ENCODE measurements around the gene LRFN5. TPM values are rescaled to one million over a fixed set of nuclear protein-coding genes. Genes with fewer than 3 reads are reported as not detected.
"Not testable (repeated sequence)": the region's sequence is repeated elsewhere in the genome, so short reads cannot be mapped to it uniquely, and the experiment has no call there.

The LRFN5 gene
- total and polyA plus RNA-seq, 5 donors from 2014 or later, result not detected

DNA sequence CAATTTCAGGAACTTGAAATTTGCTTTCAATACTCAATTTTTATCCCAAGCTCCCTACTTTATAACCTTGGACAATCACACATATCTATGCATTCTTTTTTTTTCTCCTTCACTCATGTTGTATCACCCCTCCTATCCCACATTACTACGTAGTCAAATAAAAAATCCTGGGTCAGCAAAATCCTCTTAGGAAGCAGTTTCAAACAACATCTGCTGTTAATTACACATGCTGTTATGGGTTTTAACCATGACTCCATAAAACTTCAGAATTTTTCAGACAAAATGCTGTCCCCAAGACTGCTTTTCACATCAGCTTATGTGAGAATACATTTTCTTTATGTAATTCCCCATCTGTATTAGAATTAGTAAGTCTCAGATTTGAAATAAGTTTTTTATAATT, 61.7 kb downstream of the LRFN5 start:
- Histone ChIP-seq H3K9me3 (ENCODE audit: control insufficient read depth in 2 of 2, low read length in 2 of 2) (no peaks in the 10 kb centered on the region), H3K4me3 (ENCODE audit: low read depth, low read length) (no peak overlapping the region), H3K27me3 (ENCODE audit: control insufficient read depth, insufficient read depth, low read length) (no peaks in the 10 kb centered on the region), H3K27ac (ENCODE audit: insufficient read depth, low read length, poor library complexity, severe bottlenecking) (no peak overlapping the region), H3K4me1 (ENCODE audit: control insufficient read depth, insufficient read depth, low read length, poor library complexity, severe bottlenecking) (no peaks in the 10 kb centered on the region), H3K36me3 (ENCODE audit: control insufficient read depth, insufficient read depth, low read length) (no peaks in the 10 kb centered on the region)
- no peak for ATAC-seq (ENCODE audit: low read depth in 2 of 2)
- no peak for DNase-seq
- Mint-ChIP-seq H3K27me3 (no peaks in the 10 kb centered on the region), H3K9me3 (peaks cover 0 to 2% (median 0%) of the 10 kb centered on the region in 7 donors), H3K36me3 (no peaks in the 10 kb centered on the region), H3K27ac (no peak overlapping the region), H3K4me3 (no peak overlapping the region), H3K4me1 (no peaks in the 10 kb centered on the region)

GRCh38 chr14:41673601-41674000, 66.9 kb downstream of the LRFN5 start:
- not testable (repeated sequence) for H3K4me3 ChIP-seq (ENCODE audit: low read depth, low read length); H3K9me3 Mint-ChIP-seq; H3K4me3 Mint-ChIP-seq; H3K4me1 Mint-ChIP-seq; H3K9me3 ChIP-seq (ENCODE audit: control insufficient read depth in 2 of 2, low read length in 2 of 2); H3K36me3 Mint-ChIP-seq; ATAC-seq (ENCODE audit: low read depth in 2 of 2); H3K27me3 Mint-ChIP-seq; DNase-seq; H3K4me1 ChIP-seq (ENCODE audit: control insufficient read depth, insufficient read depth, low read length, poor library complexity, severe bottlenecking); H3K27ac Mint-ChIP-seq; H3K36me3 ChIP-seq (ENCODE audit: control insufficient read depth, insufficient read depth, low read length); H3K27me3 ChIP-seq (ENCODE audit: control insufficient read depth, insufficient read depth, low read length); H3K27ac ChIP-seq (ENCODE audit: insufficient read depth, low read length, poor library complexity, severe bottlenecking)

DNA sequence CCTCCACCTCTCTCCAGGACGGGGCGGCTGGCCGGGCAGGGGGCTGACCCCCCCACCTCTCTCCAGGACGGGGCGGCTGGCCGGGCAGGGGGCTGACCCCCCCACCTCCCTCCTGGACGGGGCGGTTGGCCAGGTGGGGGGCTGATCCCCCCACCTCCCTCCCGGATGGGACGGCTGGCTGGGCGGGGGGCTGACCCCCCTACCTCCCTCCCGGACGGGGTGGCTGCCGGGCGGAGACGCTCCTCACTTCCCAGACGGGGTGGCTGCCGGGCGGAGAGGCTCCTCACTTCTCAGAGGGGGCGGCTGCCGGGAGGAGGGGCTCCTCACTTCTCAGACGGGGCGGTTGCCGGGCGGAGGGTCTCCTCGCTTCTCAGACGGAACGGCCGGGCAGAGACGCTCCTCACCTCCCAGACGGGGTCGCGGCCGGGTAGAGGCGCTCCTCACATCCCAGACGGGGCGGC, 67.9 kb downstream of the LRFN5 start:
- not testable (repeated sequence) for H3K4me3 Mint-ChIP-seq; H3K9me3 Mint-ChIP-seq; H3K4me1 ChIP-seq (ENCODE audit: control insufficient read depth, insufficient read depth, low read length, poor library complexity, severe bottlenecking); H3K4me3 ChIP-seq (ENCODE audit: low read depth, low read length); H3K36me3 Mint-ChIP-seq; H3K27ac ChIP-seq (ENCODE audit: insufficient read depth, low read length, poor library complexity, severe bottlenecking); H3K27me3 Mint-ChIP-seq; DNase-seq; H3K9me3 ChIP-seq (ENCODE audit: control insufficient read depth in 2 of 2, low read length in 2 of 2); H3K27me3 ChIP-seq (ENCODE audit: control insufficient read depth, insufficient read depth, low read length); H3K4me1 Mint-ChIP-seq; H3K27ac Mint-ChIP-seq; ATAC-seq (ENCODE audit: low read depth in 2 of 2); H3K36me3 ChIP-seq (ENCODE audit: control insufficient read depth, insufficient read depth, low read length)

DNA sequence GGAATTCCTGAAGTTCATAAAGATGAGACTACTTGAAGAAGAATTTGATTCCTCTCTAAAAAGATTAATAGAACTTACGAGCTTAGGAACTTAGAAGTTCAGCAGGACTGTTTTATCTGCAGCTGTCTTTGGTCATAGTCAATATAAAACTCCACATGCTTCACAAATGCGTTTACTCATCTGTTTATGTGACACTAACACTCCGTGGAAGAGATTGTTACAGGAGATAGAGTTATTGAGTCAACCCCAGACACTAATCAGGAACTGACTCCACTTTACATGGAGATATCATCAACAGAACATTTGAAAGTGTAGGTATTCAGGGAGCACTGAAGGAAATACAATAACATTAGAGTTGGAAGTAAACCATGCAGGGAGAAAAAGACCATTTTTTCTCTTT, 92.8 kb downstream of the LRFN5 start:
- DNase-seq, result no peak
- H3K4me3 ChIP-seq (ENCODE audit: low read depth, low read length), result no peak overlapping the region
- H3K27me3 Mint-ChIP-seq, result no peaks in the 10 kb centered on the region
- no peaks in the 10 kb centered on the region for H3K4me1 ChIP-seq (ENCODE audit: control insufficient read depth, insufficient read depth, low read length, poor library complexity, severe bottlenecking)
- peaks cover 0 to 7% (median 0%) of the 10 kb centered on the region in 7 donors for H3K9me3 Mint-ChIP-seq
- no peaks in the 10 kb centered on the region for H3K27me3 ChIP-seq (ENCODE audit: control insufficient read depth, insufficient read depth, low read length)
- H3K4me1 Mint-ChIP-seq, result no peaks in the 10 kb centered on the region
- no peaks in the 10 kb centered on the region for H3K9me3 ChIP-seq (ENCODE audit: control insufficient read depth in 2 of 2, low read length in 2 of 2)
- no peaks in the 10 kb centered on the region for H3K36me3 Mint-ChIP-seq
- H3K4me3 Mint-ChIP-seq, result no peak overlapping the region
- H3K27ac ChIP-seq (ENCODE audit: insufficient read depth, low read length, poor library complexity, severe bottlenecking), result no peak overlapping the region
- H3K27ac Mint-ChIP-seq, result no peak overlapping the region
- ATAC-seq (ENCODE audit: low read depth in 2 of 2), result no peak
- no peaks in the 10 kb centered on the region for H3K36me3 ChIP-seq (ENCODE audit: control insufficient read depth, insufficient read depth, low read length)

DNA sequence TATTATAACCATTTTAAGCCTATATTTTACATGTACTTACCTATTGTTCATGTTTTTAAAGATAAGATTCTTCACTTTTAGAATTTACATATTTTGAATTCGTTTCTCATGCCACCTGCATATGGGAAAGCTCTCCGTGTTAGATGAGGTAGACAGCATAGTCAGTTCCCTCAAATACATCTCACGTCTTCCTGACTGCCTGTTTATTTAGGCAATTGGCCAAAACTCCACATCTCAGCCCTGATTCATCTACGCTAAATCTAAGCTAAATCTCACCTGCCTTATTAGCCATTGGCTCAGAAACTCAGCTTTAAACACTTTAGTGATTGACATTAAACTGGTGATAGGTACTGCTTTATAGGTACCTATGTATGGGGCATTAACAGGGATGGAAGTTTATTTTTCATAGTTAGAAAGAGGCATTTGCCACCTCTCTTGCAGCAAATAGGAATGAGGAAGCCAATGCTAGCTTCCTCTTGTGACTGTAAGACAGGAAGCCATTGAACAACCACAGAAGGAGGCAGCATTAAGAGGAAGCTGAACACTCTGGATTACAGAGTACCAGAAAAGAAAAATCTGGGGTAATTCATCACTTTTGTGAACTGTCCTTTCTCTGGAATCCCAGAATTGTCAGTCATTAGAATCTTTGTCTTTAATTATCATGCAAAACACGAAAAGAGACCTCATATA, 111.9 kb downstream of the LRFN5 start:
- H3K4me3 ChIP-seq (ENCODE audit: low read depth, low read length), result no peak overlapping the region
- H3K36me3 Mint-ChIP-seq, result no peaks in the 10 kb centered on the region
- H3K36me3 ChIP-seq (ENCODE audit: control insufficient read depth, insufficient read depth, low read length), result no peaks in the 10 kb centered on the region
- H3K4me3 Mint-ChIP-seq, result no peak overlapping the region
- ATAC-seq (ENCODE audit: low read depth in 2 of 2), result peak in 1 of 2 donors; percentile 37
- no peaks in the 10 kb centered on the region for H3K27me3 ChIP-seq (ENCODE audit: control insufficient read depth, insufficient read depth, low read length)
- no peaks in the 10 kb centered on the region for H3K4me1 ChIP-seq (ENCODE audit: control insufficient read depth, insufficient read depth, low read length, poor library complexity, severe bottlenecking)
- no peak overlapping the region for H3K27ac ChIP-seq (ENCODE audit: insufficient read depth, low read length, poor library complexity, severe bottlenecking)
- no peak overlapping the region for H3K27ac Mint-ChIP-seq
- peaks cover 0 to 5% of the 10 kb centered on the region in 2 experiments for H3K9me3 ChIP-seq (ENCODE audit: control insufficient read depth in 2 of 2, low read length in 2 of 2)
- H3K27me3 Mint-ChIP-seq, result no peaks in the 10 kb centered on the region
- H3K9me3 Mint-ChIP-seq, result peaks cover 0 to 1% (median 0%) of the 10 kb centered on the region in 7 donors
- DNase-seq, result peak in 1 of 3 donors; percentile 1
- H3K4me1 Mint-ChIP-seq, result peaks cover 0 to 8% (median 0%) of the 10 kb centered on the region in 4 donors

DNA sequence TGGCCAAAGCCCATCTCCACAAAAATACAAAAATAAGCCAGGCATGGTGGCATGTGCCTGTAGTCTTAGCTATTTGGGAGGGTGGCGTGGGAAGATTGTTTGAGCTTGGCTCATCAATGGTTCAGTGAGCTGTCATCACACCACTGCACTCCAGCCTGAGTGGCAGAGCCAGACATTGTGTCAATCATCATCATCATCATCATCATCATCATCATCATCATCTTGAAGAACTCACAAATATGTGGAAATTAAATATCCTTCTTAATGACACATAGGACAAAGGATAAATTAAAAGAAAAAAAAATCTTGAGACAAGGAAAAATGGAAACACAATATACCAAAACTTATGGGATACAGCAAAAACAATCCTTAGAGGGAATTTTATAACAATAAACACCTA, 132.5 kb downstream of the LRFN5 start:
- Mint-ChIP-seq H3K27me3 (peaks cover 6% of the 10 kb centered on the region), H3K4me1 (peaks cover 0 to 12% (median 3%) of the 10 kb centered on the region in 4 donors), H3K27ac (no peak overlapping the region), H3K9me3 (peaks cover 0 to 15% (median 12%) of the 10 kb centered on the region in 7 donors), H3K4me3 (no peak overlapping the region), H3K36me3 (no peaks in the 10 kb centered on the region)
- no peak for ATAC-seq (ENCODE audit: low read depth in 2 of 2)
- DNase-seq, result no peak
- no peaks in the 10 kb centered on the region for H3K27me3 ChIP-seq (ENCODE audit: control insufficient read depth, insufficient read depth, low read length)
- H3K27ac ChIP-seq (ENCODE audit: insufficient read depth, low read length, poor library complexity, severe bottlenecking), result no peak overlapping the region
- H3K4me1 ChIP-seq (ENCODE audit: control insufficient read depth, insufficient read depth, low read length, poor library complexity, severe bottlenecking), result no peaks in the 10 kb centered on the region
- no peak overlapping the region for H3K4me3 ChIP-seq (ENCODE audit: low read depth, low read length)
- peaks cover 0 to 6% of the 10 kb centered on the region in 2 experiments for H3K9me3 ChIP-seq (ENCODE audit: control insufficient read depth in 2 of 2, low read length in 2 of 2)
- H3K36me3 ChIP-seq (ENCODE audit: control insufficient read depth, insufficient read depth, low read length), result no peaks in the 10 kb centered on the region

DNA sequence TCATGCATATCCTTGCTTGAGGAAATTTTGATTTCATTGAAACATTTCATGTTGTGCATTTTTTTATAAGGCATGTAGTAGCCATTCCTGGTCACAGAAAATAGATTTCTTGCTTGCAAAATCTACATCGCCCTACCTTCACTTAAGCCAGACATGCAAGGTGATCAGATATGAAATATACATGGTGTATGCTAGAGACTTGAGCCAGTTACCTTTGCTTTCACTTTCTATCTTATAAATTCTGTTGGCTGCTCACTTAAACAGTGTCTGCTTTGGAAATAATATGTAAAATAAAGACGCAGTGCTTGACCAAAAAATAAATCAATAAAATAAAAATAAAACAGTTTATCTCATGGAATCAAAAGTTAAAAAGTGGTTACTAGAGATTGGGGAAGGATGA, 136.5 kb downstream of the LRFN5 start:
- Mint-ChIP-seq H3K4me3 (no peak overlapping the region), H3K4me1 (peaks cover 2 to 28% (median 6%) of the 10 kb centered on the region in 4 donors), H3K9me3 (peaks cover 5 to 10% (median 6%) of the 10 kb centered on the region in 7 donors), H3K27ac (no peak overlapping the region), H3K36me3 (no peaks in the 10 kb centered on the region), H3K27me3 (peaks cover 4% of the 10 kb centered on the region)
- DNase-seq (no peak), ATAC-seq (ENCODE audit: low read depth in 2 of 2) (no peak)
- peaks cover 0 to 2% of the 10 kb centered on the region in 2 experiments for H3K9me3 ChIP-seq (ENCODE audit: control insufficient read depth in 2 of 2, low read length in 2 of 2)
- H3K36me3 ChIP-seq (ENCODE audit: control insufficient read depth, insufficient read depth, low read length), result no peaks in the 10 kb centered on the region
- no peak overlapping the region for H3K27ac ChIP-seq (ENCODE audit: insufficient read depth, low read length, poor library complexity, severe bottlenecking)
- H3K4me3 ChIP-seq (ENCODE audit: low read depth, low read length), result no peak overlapping the region
- H3K27me3 ChIP-seq (ENCODE audit: control insufficient read depth, insufficient read depth, low read length), result no peaks in the 10 kb centered on the region
- no peaks in the 10 kb centered on the region for H3K4me1 ChIP-seq (ENCODE audit: control insufficient read depth, insufficient read depth, low read length, poor library complexity, severe bottlenecking)

DNA sequence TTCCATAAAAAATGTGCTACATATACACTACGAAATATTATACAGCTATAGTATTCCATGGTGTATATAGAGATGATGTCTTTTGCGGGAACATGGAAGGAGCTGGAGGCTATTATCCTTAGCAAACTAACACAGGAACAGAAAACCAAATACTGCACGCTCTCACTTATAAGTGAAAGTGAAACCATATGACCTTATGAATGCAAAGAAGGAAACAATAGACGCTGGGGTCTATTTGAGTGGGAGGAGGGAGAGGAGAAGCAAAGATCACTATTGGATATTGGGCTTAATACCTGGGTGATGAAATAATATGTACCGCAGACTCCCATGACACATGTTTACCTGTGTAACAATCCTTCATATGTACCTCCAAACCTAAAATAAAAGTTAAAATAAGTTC, 142.8 kb downstream of the LRFN5 start:
- Histone ChIP-seq H3K4me3 (ENCODE audit: low read depth, low read length) (peak overlapping the region; percentile 82), H3K4me1 (ENCODE audit: control insufficient read depth, insufficient read depth, low read length, poor library complexity, severe bottlenecking) (no peaks in the 10 kb centered on the region), H3K27ac (ENCODE audit: insufficient read depth, low read length, poor library complexity, severe bottlenecking) (no peak overlapping the region), H3K9me3 (ENCODE audit: control insufficient read depth in 2 of 2, low read length in 2 of 2) (no peaks in the 10 kb centered on the region), H3K36me3 (ENCODE audit: control insufficient read depth, insufficient read depth, low read length) (no peaks in the 10 kb centered on the region), H3K27me3 (ENCODE audit: control insufficient read depth, insufficient read depth, low read length) (no peaks in the 10 kb centered on the region)
- peak overlapping the region; percentile 30 to 87 (median 79) for H3K4me3 Mint-ChIP-seq
- H3K27ac Mint-ChIP-seq, result peak overlapping the region; percentile 86 to 89 (median 88)
- no peaks in the 10 kb centered on the region for H3K27me3 Mint-ChIP-seq
- H3K36me3 Mint-ChIP-seq, result no peaks in the 10 kb centered on the region
- H3K9me3 Mint-ChIP-seq, result peaks cover 0 to 10% (median 5%) of the 10 kb centered on the region in 7 donors
- DNase-seq (peak in 2 of 3 donors; percentile 26 to 49), ATAC-seq (ENCODE audit: low read depth in 2 of 2) (peak; percentile 67 to 69)
- H3K4me1 Mint-ChIP-seq, result peaks cover 5 to 38% (median 14%) of the 10 kb centered on the region in 4 donors

All from CD4-positive, CD25-positive, alpha-beta regulatory T cell (primary cell).